H9 (cell line): ENCODE results near the gene CMTM2. TPM values are rescaled to one million over a fixed set of nuclear protein-coding genes. Genes with fewer than 3 reads are reported as not detected.

Experiments used
- DNase-seq: peaks from one replicate; pipeline ENCODE4 v3.0.0-alpha.2; 2017
- H2AFZ ChIP-seq: one replicate; pipeline ENCODE4 v1.6.1; 2013; ENCODE audit warnings: mild to moderate bottlenecking, low read length, control low read depth, moderate library complexity
- H2AK5ac ChIP-seq: 2 replicates; pipeline ENCODE4 v1.6.1; 2013; ENCODE audit warnings: low read length, control low read depth, mixed read lengths; ENCODE audit not compliant: insufficient read length
- H2BK120ac ChIP-seq: one replicate; pipeline ENCODE4 v1.6.1; 2013; ENCODE audit warnings: low read depth, mild to moderate bottlenecking, low read length, control low read depth, inconsistent platforms; ENCODE audit not compliant: poor library complexity, severe bottlenecking
- H2BK12ac ChIP-seq: 2 replicates; pipeline ENCODE4 v1.6.1; 2013; ENCODE audit warnings: low read length, control low read depth, mixed read lengths, low read depth; ENCODE audit not compliant: insufficient read length
- H2BK15ac ChIP-seq: 2 replicates; pipeline ENCODE4 v1.6.1; 2013; ENCODE audit warnings: low read depth, low read length, control low read depth
- H2BK20ac ChIP-seq: one replicate; pipeline ENCODE4 v1.6.1; 2013; ENCODE audit warnings: low read depth, mild to moderate bottlenecking, low read length, control low read depth, inconsistent platforms; ENCODE audit not compliant: poor library complexity, severe bottlenecking
- H2BK5ac ChIP-seq: 2 replicates; pipeline ENCODE4 v1.6.1; 2013; ENCODE audit warnings: low read length, control low read depth, mixed read lengths; ENCODE audit not compliant: insufficient read length
- H3K14ac ChIP-seq: 2 replicates; pipeline ENCODE4 v1.6.1; 2013; ENCODE audit warnings: low read length, control low read depth; ENCODE audit not compliant: insufficient read depth
- H3K18ac ChIP-seq: 2 replicates; pipeline ENCODE4 v1.6.1; 2013; ENCODE audit warnings: low read depth, mild to moderate bottlenecking, mixed read lengths, low read length, control low read depth; ENCODE audit not compliant: insufficient read length
- H3K23ac ChIP-seq: 2 replicates; pipeline ENCODE4 v1.6.1; 2013; ENCODE audit warnings: low read length, control low read depth, mixed read lengths, low read depth; ENCODE audit not compliant: insufficient read length
- H3K23me2 ChIP-seq: 2 replicates; pipeline ENCODE4 v1.6.1; 2013; ENCODE audit warnings: low read depth, mild to moderate bottlenecking, mixed read lengths, low read length, control low read depth; ENCODE audit not compliant: insufficient read length, poor library complexity, severe bottlenecking
- H3K27ac ChIP-seq: 2 replicates; pipeline ENCODE4 v1.5.1; 2013; ENCODE audit warnings: low read length, control low read depth, mixed read lengths, low read depth; ENCODE audit not compliant: insufficient read length
- H3K27me3 ChIP-seq: 2 replicates; pipeline ENCODE4 v1.6.1; 2013; ENCODE audit warnings: low read length, control low read depth, inconsistent platforms; ENCODE audit not compliant: insufficient read depth
- H3K4ac ChIP-seq: 2 replicates; pipeline ENCODE4 v1.6.1; 2013; ENCODE audit warnings: low read depth, mild to moderate bottlenecking, control low read depth, inconsistent platforms, low read length, moderate library complexity
- H3K4me1 ChIP-seq: 2 replicates; pipeline ENCODE4 v1.6.1; 2013; ENCODE audit warnings: low read length, control low read depth, inconsistent platforms; ENCODE audit not compliant: insufficient read depth
- H3K4me2 ChIP-seq: 2 replicates; pipeline ENCODE4 v1.6.1; 2013; ENCODE audit warnings: low read length, control low read depth, mixed read lengths; ENCODE audit not compliant: insufficient read length, insufficient read depth
- H3K56ac ChIP-seq: 2 replicates; pipeline ENCODE4 v1.6.1; 2013; ENCODE audit warnings: low read depth, mild to moderate bottlenecking, mixed read lengths, low read length, control low read depth; ENCODE audit not compliant: insufficient read length
- H3K79me1 ChIP-seq: 2 replicates; pipeline ENCODE4 v1.6.1; 2013; ENCODE audit warnings: low read depth, mild to moderate bottlenecking, moderate library complexity, low read length, control low read depth, inconsistent platforms; ENCODE audit not compliant: insufficient read depth, poor library complexity, severe bottlenecking
- H3K79me2 ChIP-seq: 2 replicates; pipeline ENCODE4 v1.6.1; 2013; ENCODE audit warnings: low read length, control low read depth, inconsistent platforms; ENCODE audit not compliant: insufficient read depth
- H3K9ac ChIP-seq: 2 replicates; pipeline ENCODE4 v1.6.1; 2013; ENCODE audit warnings: low read length, control low read depth, mixed read lengths; ENCODE audit not compliant: insufficient read length; ENCODE audit errors: extremely low read depth
- H3K9me3 ChIP-seq: one replicate; pipeline ENCODE4 v1.6.1; 2013; ENCODE audit warnings: low read depth, low read length, inconsistent platforms; ENCODE audit not compliant: control insufficient read depth
- H3T11ph ChIP-seq: one replicate; pipeline ENCODE4 v1.6.1; 2013; ENCODE audit warnings: mild to moderate bottlenecking, low read length, control low read depth, inconsistent platforms
- H4K20me1 ChIP-seq: one replicate; pipeline ENCODE4 v1.6.1; 2013; ENCODE audit not compliant: control insufficient read depth, insufficient read length, insufficient read depth
- H4K5ac ChIP-seq: 2 replicates; pipeline ENCODE4 v1.6.1; 2013; ENCODE audit warnings: low read depth, mild to moderate bottlenecking, mixed read lengths, low read length, control low read depth; ENCODE audit not compliant: insufficient read length
- H4K8ac ChIP-seq: replicated peaks from 2 replicates; pipeline ENCODE4 v1.6.1; 2013; ENCODE audit warnings: low read length, control low read depth, mixed read lengths, low read depth; ENCODE audit not compliant: insufficient read length
- H4K91ac ChIP-seq: 2 replicates; pipeline ENCODE4 v1.6.1; 2013; ENCODE audit warnings: low read depth, mild to moderate bottlenecking, moderate library complexity, mixed read lengths, low read length, control low read depth; ENCODE audit not compliant: insufficient read length
- H3K27ac Mint-ChIP-seq, 3 experiments: 2 replicates in 2 of 3; 3 replicates in 1 of 3; pipeline ENCODE4 v1.8.0; 2020 to 2021; ENCODE audit warnings: mixed read lengths in 3 of 3, mild to moderate bottlenecking in 1 of 3, moderate library complexity in 1 of 3
- H3K27me3 Mint-ChIP-seq: 2 replicates; pipeline ENCODE4 v1.8.0; 2021; ENCODE audit warnings: low read depth, mild to moderate bottlenecking, moderate library complexity, mixed read lengths
- H3K36me3 Mint-ChIP-seq, 3 experiments: 2 replicates in 2 of 3; 3 replicates in 1 of 3; pipeline ENCODE4 v1.8.0; 2020 to 2021; ENCODE audit warnings: low read depth in 3 of 3, mixed read lengths in 3 of 3; ENCODE audit not compliant: insufficient read depth in 1 of 3
- H3K4me1 Mint-ChIP-seq, 2 experiments: 2 replicates each; pipeline ENCODE4 v1.8.0; 2020; ENCODE audit warnings: mixed read lengths in 2 of 2
- H3K4me3 Mint-ChIP-seq, 2 experiments: 2 replicates in 1 of 2; 3 replicates in 1 of 2; pipeline ENCODE4 v1.8.0; 2020 to 2021; ENCODE audit warnings: mild to moderate bottlenecking in 2 of 2, mixed read lengths in 2 of 2, moderate library complexity in 1 of 2
- H3K9me3 Mint-ChIP-seq, 2 experiments: 2 replicates in 1 of 2; 3 replicates in 1 of 2; pipeline ENCODE4 v1.8.0; 2020; ENCODE audit warnings: mild to moderate bottlenecking in 2 of 2, mixed read lengths in 2 of 2, moderate library complexity in 1 of 2
- WGBS: extraction: QIAGEN DNeasy Blood & Tissue Kit; methylation state at CpG from one replicate; pipeline ENCODE4 v1.1.7; 2013; ENCODE audit warnings: missing lambda C conversion rate, low lambda C conversion rate, mixed read lengths; ENCODE audit not compliant: insufficient read length; ENCODE audit errors: extremely low coverage; 5-methylcytosine and 5-hydroxymethylcytosine counted together
- total RNA-seq: library from RNA; stranded (reverse); gene quantifications from 2 replicates; pipeline ENCODE4 v1.2.1, GENCODE V29; 2021
- TF ChIP-seq, protein P1 (sequence below): fragments of 200-600 bp; sonication (generic); conservative IDR thresholded peaks from 3 replicates; pipeline ENCODE4 v1.8.0; 2021; ENCODE audit warnings: antibody characterized with exemption, mild to moderate bottlenecking

Gene CMTM2
- total RNA-seq, 1 experiment from 2014 or later = not detected

DNA sequence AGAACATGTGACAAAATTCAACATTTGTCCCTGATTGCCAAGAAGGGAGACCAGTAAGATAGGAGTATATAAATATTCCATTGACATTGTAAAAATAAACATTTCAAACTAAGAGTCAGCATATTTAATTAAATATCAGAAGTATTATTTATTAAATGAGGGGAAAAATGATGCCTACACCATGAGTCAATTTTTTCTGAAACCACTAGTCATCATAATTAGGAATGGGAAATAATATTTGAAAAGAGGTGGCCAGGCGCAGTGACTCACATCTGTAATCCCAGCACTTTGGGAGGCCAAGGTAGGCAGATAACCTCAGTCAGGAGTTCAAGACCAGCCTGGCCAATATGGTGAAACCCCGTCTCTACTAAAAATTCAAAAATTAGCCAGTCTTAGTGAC, 10.9 kb upstream of the CMTM2 start:
- Histone ChIP-seq H2AK5ac (no peak overlapping the region), H4K20me1 (no peaks in the 10 kb centered on the region), H3K79me1 (no peaks in the 10 kb centered on the region), H3K18ac (no peak overlapping the region), H3K14ac (no peak overlapping the region), H3K27ac (no peak overlapping the region), H3K4me1 (no peaks in the 10 kb centered on the region), H2BK120ac (no peak overlapping the region), H3K4me2 (no peak overlapping the region), H4K8ac (no peak overlapping the region), H2BK5ac (no peak overlapping the region), H3K4ac (no peak overlapping the region), H3K79me2 (no peaks in the 10 kb centered on the region), H2BK20ac (no peak overlapping the region), H3K23me2 (no peaks in the 10 kb centered on the region), H3K23ac (no peak overlapping the region), H2AFZ (no peak overlapping the region), H3K27me3 (no peaks in the 10 kb centered on the region), H2BK12ac (no peak overlapping the region), H3K9ac (no peak overlapping the region), H3T11ph (no peak overlapping the region), H4K91ac (no peak overlapping the region), H2BK15ac (no peak overlapping the region), H3K56ac (no peak overlapping the region), H4K5ac (no peak overlapping the region), H3K9me3 (no peaks in the 10 kb centered on the region)
- H3K4me1 Mint-ChIP-seq = peaks cover 0 to 3% of the 10 kb centered on the region in 2 experiments; a peak in 1 of 4 replicates
- TF ChIP-seq, protein P1, sequence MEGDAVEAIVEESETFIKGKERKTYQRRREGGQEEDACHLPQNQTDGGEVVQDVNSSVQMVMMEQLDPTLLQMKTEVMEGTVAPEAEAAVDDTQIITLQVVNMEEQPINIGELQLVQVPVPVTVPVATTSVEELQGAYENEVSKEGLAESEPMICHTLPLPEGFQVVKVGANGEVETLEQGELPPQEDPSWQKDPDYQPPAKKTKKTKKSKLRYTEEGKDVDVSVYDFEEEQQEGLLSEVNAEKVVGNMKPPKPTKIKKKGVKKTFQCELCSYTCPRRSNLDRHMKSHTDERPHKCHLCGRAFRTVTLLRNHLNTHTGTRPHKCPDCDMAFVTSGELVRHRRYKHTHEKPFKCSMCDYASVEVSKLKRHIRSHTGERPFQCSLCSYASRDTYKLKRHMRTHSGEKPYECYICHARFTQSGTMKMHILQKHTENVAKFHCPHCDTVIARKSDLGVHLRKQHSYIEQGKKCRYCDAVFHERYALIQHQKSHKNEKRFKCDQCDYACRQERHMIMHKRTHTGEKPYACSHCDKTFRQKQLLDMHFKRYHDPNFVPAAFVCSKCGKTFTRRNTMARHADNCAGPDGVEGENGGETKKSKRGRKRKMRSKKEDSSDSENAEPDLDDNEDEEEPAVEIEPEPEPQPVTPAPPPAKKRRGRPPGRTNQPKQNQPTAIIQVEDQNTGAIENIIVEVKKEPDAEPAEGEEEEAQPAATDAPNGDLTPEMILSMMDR = no peak
- no peaks in the 10 kb centered on the region; the same call in 1 of the 2 replicates for H3K27me3 Mint-ChIP-seq
- no peak overlapping the region for H3K27ac Mint-ChIP-seq
- no CpG with 5 or more reads among the region's 2 CpGs for WGBS
- peaks cover 3 to 12% (median 11%) of the 10 kb centered on the region in 3 experiments; a peak in 5 of 7 replicates for H3K36me3 Mint-ChIP-seq
- no peak for DNase-seq
- H3K4me3 Mint-ChIP-seq = no peak overlapping the region
- no peaks in the 10 kb centered on the region for H3K9me3 Mint-ChIP-seq
